ENCODE measurements around the gene CIPC.

- TF ChIP-seq CTCF (IDR thresholded peaks at IDR 0.05; ENCODE audit: insufficient read depth, low read length) (no peak), REST (IDR thresholded peaks at IDR 0.05; ENCODE audit: insufficient replicate concordance, low read depth) (no peak)
Observed at GRCh38 chr14:77100961-77101360, 2.9 kb downstream of the CIPC start.

Measured in HL-60 (cell line).